HCT116 (cell line): ENCODE measurements around the gene DMD. TPM values are rescaled to one million over a fixed set of nuclear protein-coding genes. Genes with fewer than 3 reads are reported as not detected.

Experiments used
- ATAC-seq: fragments of 200-7000 bp; cut with Tn5 transposase; 2 replicates; pipeline ENCODE4 v1.9.1; 2020; ENCODE audit warnings: mild to moderate bottlenecking, moderate library complexity
- BruUV-seq: library from RNA; stranded (reverse); fragments of 400-500 nt; replicated peaks from 2 replicates; lab custom pipeline; 2021; lab: Mats Ljungman, UMichigan
- CTCF ChIA-PET: fragments of 300-600 bp; sonication (Branson Sonifier 250); formaldehyde crosslinking; loops from one replicate; lab custom pipeline; 2021; ENCODE audit warnings: antibody characterized with exemption; lab: Charles Lee
- POLR2A ChIA-PET: fragments of 300-600, 350-600 bp; sonication (Branson Sonifier 250); formaldehyde crosslinking; loops from one replicate; lab custom pipeline; 2021; ENCODE audit warnings: antibody characterized with exemption; lab: Charles Lee
- RAD21 ChIA-PET, 2 experiments: fragments of 300-600 bp; sonication (Branson Sonifier 250); formaldehyde crosslinking; loops; one replicate each; lab custom pipeline; 2023; ENCODE audit warnings: low total read pairs in 2 of 2; ENCODE audit not compliant: uncharacterized antibody in 2 of 2, unreplicated experiment in 2 of 2, low non-redundant PET in 1 of 2; lab: Charles Lee
- DNase-seq: peaks from one replicate; pipeline ENCODE4 v3.0.0-alpha.2; 2010; ENCODE audit warnings: low read depth, low spot score
- H2AFZ ChIP-seq: fragments of 200-600 bp; shearing (Covaris generic), sonication (generic); 2 replicates; pipeline ENCODE4 v1.6.1; 2017; ENCODE audit warnings: low read depth, mixed run types, mixed read lengths, antibody characterized with exemption, low read length; ENCODE audit not compliant: poor library complexity, severe bottlenecking
- H3K27ac ChIP-seq: 2 replicates; pipeline ENCODE4 v1.5.1; 2012; ENCODE audit warnings: low read depth, low read length
- H3K27me3 ChIP-seq: fragments of 200-600 bp; sonication (generic); 2 replicates; pipeline ENCODE4 v1.6.1; 2016; ENCODE audit warnings: mixed run types, low read length, mixed read lengths; ENCODE audit not compliant: insufficient read depth
- H3K36me3 ChIP-seq, 2 experiments: fragments of 200-500 bp in 1 of 2; fragments of 200-600 bp in 1 of 2; sonication (Bioruptor generic) in 1 of 2; sonication (generic) in 1 of 2; 2 replicates each; pipeline versions ENCODE4 v1.5.1 to v1.6.1; 2014 to 2016; ENCODE audit warnings: low read length in 2 of 2, inconsistent platforms in 1 of 2, mixed read lengths in 1 of 2, mixed run types in 1 of 2; ENCODE audit not compliant: insufficient read depth in 2 of 2, control insufficient read depth in 1 of 2
- H3K4me1 ChIP-seq, 2 experiments: fragments of 200-600 bp in 1 of 2; sonication (generic) in 1 of 2; 2 replicates each; pipeline versions ENCODE4 v1.5.1 to v1.6.1; 2012 to 2017; ENCODE audit warnings: low read length in 2 of 2, inconsistent platforms in 1 of 2, mild to moderate bottlenecking in 1 of 2, mixed read lengths in 1 of 2, mixed run types in 1 of 2, moderate library complexity in 1 of 2; ENCODE audit not compliant: insufficient read depth in 2 of 2, control insufficient read depth in 1 of 2
- H3K4me2 ChIP-seq: fragments of 200-600 bp; sonication (generic); 2 replicates; pipeline ENCODE4 v1.6.1; 2017; ENCODE audit warnings: mixed run types, low read length, mixed read lengths
- H3K4me3 ChIP-seq, 2 experiments: fragments of 200-600 bp in 1 of 2; sonication (generic) in 1 of 2; replicated peaks in 1 of 2; 2 replicates each; pipeline ENCODE4 v1.5.1; 2011 to 2016; ENCODE audit warnings: low read length in 2 of 2, control low read depth in 1 of 2, low read depth in 1 of 2, mild to moderate bottlenecking in 1 of 2, mixed read lengths in 1 of 2, mixed run types in 1 of 2
- H3K79me2 ChIP-seq: fragments of 200-600 bp; sonication (generic); 2 replicates; pipeline ENCODE4 v1.6.1; 2017; ENCODE audit warnings: mild to moderate bottlenecking, mixed run types, low read length, moderate library complexity, mixed read lengths; ENCODE audit not compliant: insufficient read depth
- H3K9ac ChIP-seq: fragments of 200-600 bp; sonication (generic); 2 replicates; pipeline ENCODE4 v1.6.1; 2016; ENCODE audit warnings: low read length, mixed read lengths
- H3K9me2 ChIP-seq: fragments of 200-600 bp; sonication (generic), shearing (Covaris generic); 2 replicates; pipeline ENCODE4 v1.6.1; 2017; ENCODE audit warnings: mixed run types, mild to moderate bottlenecking, moderate library complexity; ENCODE audit not compliant: insufficient read depth
- H3K9me3 ChIP-seq, 2 experiments: fragments of 200-500 bp in 1 of 2; fragments of 200-600 bp in 1 of 2; sonication (Bioruptor generic) in 1 of 2; sonication (generic) in 1 of 2; 2 replicates each; pipeline ENCODE4 v1.6.1; 2014 to 2017; ENCODE audit warnings: low read length in 2 of 2, mixed read lengths in 2 of 2, inconsistent platforms in 1 of 2, low read depth in 1 of 2, mild to moderate bottlenecking in 1 of 2, mixed run types in 1 of 2, moderate library complexity in 1 of 2; ENCODE audit not compliant: control insufficient read depth in 1 of 2, insufficient read depth in 1 of 2
- H4K20me1 ChIP-seq: fragments of 200-600 bp; sonication (generic), shearing (Covaris generic); 2 replicates; pipeline ENCODE4 v1.6.1; 2017; ENCODE audit warnings: mixed run types, mild to moderate bottlenecking, moderate library complexity; ENCODE audit not compliant: insufficient read depth
- CBX3 ChIP-seq: IDR thresholded peaks from 2 replicates; pipeline ENCODE4 v1.6.1; 2012; ENCODE audit warnings: low read depth
- EZH2 ChIP-seq: fragments of 200-600 bp; sonication (generic); IDR thresholded peaks from 2 replicates; pipeline ENCODE4 v1.6.1; 2017; ENCODE audit warnings: antibody characterized with exemption, mixed run types
- EZH2phosphoT487 ChIP-seq: fragments of 200-600 bp; IDR thresholded peaks from 2 replicates; pipeline ENCODE4 v1.6.1; 2018; ENCODE audit warnings: antibody characterized with exemption, borderline replicate concordance
- JUND ChIP-seq: IDR thresholded peaks from 2 replicates; pipeline ENCODE4 v1.6.1; 2012
- MAX ChIP-seq: IDR thresholded peaks from 2 replicates; pipeline ENCODE4 v1.6.1; 2012
- REST ChIP-seq: IDR thresholded peaks from 2 replicates; pipeline ENCODE4 v1.6.1; 2012; ENCODE audit warnings: low read depth
- SP1 ChIP-seq: IDR thresholded peaks from 2 replicates; pipeline ENCODE4 v1.6.1; 2012; ENCODE audit warnings: low read depth
- SRF ChIP-seq: IDR thresholded peaks from 2 replicates; pipeline ENCODE4 v1.6.1; 2012; ENCODE audit warnings: low read depth
- TCF7L2 ChIP-seq: IDR thresholded peaks from 2 replicates; pipeline ENCODE4 v1.7.0; 2011; ENCODE audit warnings: borderline replicate concordance, inconsistent platforms; ENCODE audit not compliant: insufficient read depth, insufficient read length; ENCODE audit errors: extremely low read depth
- YY1 ChIP-seq: IDR thresholded peaks from 2 replicates; pipeline ENCODE4 v1.6.1; 2011; ENCODE audit warnings: low read length, low read depth, moderate library complexity, mild to moderate bottlenecking; ENCODE audit not compliant: insufficient replicate concordance; ENCODE audit errors: extremely low read depth
- ZFX ChIP-seq: fragments of 450-650 bp; IDR thresholded peaks from 2 replicates; pipeline ENCODE4 v1.6.1; 2017
- ZNF274 ChIP-seq: fragments of 200-500 bp; sonication (Bioruptor generic); IDR thresholded peaks from 2 replicates; pipeline ENCODE4 v1.6.1; 2014; ENCODE audit warnings: mild to moderate bottlenecking, low read depth, low read length, inconsistent platforms
- intact Hi-C: fragments of 100-400 bp; cut with micrococcal nuclease; formaldehyde crosslinking; loops from 2 replicates; pipeline ENCODE4 v1.10.0; 2022
- total RNA-seq: library from RNA; stranded (reverse); gene quantifications from one replicate; pipeline ENCODE4 v1.2.1, GENCODE V29; 2021; ENCODE audit not compliant: unreplicated experiment

The DMD gene
- total RNA-seq, 1 experiment from 2014 or later: 0.05 TPM

GRCh38 chrX:31217084-31217483 is 1994.3 kb downstream of the DMD start:
- H3K9me2 ChIP-seq: no peaks in the 10 kb centered on the region
- ATAC-seq: no peak
- no peak overlapping the region for H3K9ac ChIP-seq
- no peaks in the 10 kb centered on the region for H4K20me1 ChIP-seq
- H3K4me2 ChIP-seq: no peak overlapping the region
- BruUV-seq: no TSS peak
- H3K27me3 ChIP-seq: no peaks in the 10 kb centered on the region
- POLR2A ChIA-PET: no interaction called here
- RAD21 ChIA-PET: no interaction called here
- no peak overlapping the region for H2AFZ ChIP-seq
- H3K4me3 ChIP-seq: no peak overlapping the region
- no peaks in the 10 kb centered on the region for H3K36me3 ChIP-seq
- no peak for TF ChIP-seq EZH2
- TF ChIP-seq REST: no peak
- no peak for TF ChIP-seq SP1
- no peak for TF ChIP-seq TCF7L2
- TF ChIP-seq CBX3: no peak
- TF ChIP-seq MAX: no peak
- TF ChIP-seq ZFX: no peak
- no peak for TF ChIP-seq ZNF274
- no peak for TF ChIP-seq EZH2phosphoT487
- TF ChIP-seq YY1: no peak
- TF ChIP-seq JUND: no peak
- TF ChIP-seq SRF: no peak
- TF ChIP-seq, all 23 proteins: peak for 0
- intact Hi-C loops: no loop called here
- Histone ChIP-seq H3K27ac (no peak overlapping the region), H3K4me1 (no peaks in the 10 kb centered on the region), H3K79me2 (no peaks in the 10 kb centered on the region), H3K9me3 (no peaks in the 10 kb centered on the region)
- no peak for DNase-seq
- CTCF ChIA-PET: no interaction called here
